HG03064 (cell line): ENCODE results near the gene RHD.
A peak's percentile ranks its signal among the peaks of the same experiment; 100 is the strongest.
"Not testable (repeated sequence)": the region's sequence is repeated elsewhere in the genome, so short reads cannot be mapped to it uniquely, and the experiment has no call there.

ENCODE experiments used
- ATAC-seq: cut with Tn5 transposase; IDR thresholded peaks from one replicate; pipeline ENCODE4 v1.9.1; 2021; ENCODE audit warnings: low read depth; ENCODE audit not compliant: unreplicated experiment

RHD gene

DNA sequence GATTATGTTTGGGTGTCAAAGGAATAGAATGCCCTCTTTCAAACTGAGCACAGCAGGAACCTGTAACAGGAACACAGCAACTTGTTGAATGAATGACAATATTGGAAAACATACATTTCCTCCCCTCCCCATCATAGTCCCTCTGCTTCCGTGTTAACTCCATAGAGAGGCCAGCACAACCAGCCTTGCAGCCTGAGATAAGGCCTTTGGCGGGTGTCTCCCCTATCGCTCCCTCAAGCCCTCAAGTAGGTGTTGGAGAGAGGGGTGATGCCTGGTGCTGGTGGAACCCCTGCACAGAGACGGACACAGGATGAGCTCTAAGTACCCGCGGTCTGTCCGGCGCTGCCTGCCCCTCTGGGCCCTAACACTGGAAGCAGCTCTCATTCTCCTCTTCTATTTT lies at the start of gene RHD:
TSS of gene RHD (plus strand) at position 272 of the 400 bp plus-strand sequence. CDS start at position 311, 39 bp downstream.
- not testable (repeated sequence) for ATAC-seq

DNA sequence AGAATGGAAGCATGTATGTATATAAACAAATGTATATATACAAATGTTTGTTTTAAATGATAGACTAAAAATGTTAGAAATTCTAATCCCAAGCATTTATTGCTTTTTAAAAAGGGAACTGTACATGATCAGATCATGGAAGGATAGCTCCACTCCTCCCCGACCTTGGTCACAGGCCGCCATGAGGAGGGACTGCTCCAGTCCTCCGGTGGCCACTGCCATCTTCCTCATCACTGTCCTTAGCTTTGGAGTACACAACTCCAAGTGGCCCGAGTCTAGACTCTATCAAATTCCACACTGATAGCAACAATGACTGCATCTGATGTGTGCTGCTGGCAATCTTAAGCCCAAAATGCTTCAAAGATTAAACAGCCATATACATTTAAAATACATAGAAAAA lies 49.7 kb upstream of the RHD start:
- no peak for ATAC-seq

DNA sequence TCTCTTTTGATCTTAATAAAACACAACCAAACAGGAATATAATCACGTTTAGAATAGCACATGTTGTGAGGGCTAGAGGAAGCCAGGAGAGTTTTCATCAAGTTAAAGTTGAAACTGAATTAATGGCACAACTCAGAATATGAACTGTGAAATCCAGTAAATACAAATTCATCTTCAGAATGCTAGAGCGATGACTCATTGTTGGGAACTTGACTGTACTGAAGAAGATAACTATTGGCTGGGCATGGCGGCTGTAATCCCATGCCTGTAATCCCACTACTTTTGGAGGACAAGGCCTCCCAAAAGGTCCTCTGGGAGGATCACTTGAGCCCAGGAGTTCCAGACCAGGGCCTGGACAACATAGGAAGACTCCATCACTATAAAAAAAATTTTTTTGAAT lies 48.8 kb upstream of the RHD start:
- no peak for ATAC-seq

DNA sequence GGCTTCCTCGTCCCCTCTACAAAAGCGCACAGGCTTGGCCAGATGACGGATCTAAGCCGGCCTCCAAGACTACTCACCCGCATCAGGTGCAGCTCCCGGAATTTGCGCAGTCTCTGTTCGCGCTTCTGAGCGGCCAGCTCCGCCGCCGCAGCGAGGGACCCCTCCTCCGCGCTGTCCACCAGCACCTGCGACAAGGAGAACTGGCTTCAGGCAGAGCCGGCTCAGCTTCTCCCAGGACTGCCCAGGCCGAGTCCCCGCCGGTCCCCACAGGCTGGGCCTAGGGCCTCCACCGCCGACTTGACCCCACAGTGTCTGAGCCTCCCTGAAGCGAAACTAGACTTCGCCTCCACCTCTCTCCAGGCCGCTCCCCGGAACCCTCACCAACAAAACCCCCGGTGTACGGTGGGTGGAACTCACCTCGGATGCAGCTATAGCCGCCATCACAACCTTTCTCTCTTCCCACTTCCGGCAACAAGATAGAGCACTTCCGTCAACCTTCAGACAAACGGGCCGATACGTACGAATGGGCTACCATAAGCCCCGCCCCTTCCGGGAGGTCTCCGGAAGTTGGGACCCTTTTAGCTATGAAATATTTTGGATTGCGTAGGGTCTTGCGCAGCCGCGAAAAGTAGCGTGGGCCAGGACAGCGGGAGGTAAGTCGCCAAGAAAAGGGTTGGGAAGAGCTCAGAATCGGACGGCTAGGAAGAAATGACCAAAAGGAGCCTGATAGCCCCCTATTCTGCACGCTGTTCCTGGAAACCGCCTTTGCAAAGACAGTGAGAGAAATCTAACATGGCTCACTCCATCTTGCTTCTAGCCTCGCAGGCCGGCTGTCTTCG lies 40.1 kb upstream of the RHD start, which contains the start of gene SYF2:
TSS of gene SYF2 (minus strand) at position 476 of the 839 bp plus-strand sequence. CDS start at position 441, 35 bp downstream.
- ATAC-seq: no peak

DNA sequence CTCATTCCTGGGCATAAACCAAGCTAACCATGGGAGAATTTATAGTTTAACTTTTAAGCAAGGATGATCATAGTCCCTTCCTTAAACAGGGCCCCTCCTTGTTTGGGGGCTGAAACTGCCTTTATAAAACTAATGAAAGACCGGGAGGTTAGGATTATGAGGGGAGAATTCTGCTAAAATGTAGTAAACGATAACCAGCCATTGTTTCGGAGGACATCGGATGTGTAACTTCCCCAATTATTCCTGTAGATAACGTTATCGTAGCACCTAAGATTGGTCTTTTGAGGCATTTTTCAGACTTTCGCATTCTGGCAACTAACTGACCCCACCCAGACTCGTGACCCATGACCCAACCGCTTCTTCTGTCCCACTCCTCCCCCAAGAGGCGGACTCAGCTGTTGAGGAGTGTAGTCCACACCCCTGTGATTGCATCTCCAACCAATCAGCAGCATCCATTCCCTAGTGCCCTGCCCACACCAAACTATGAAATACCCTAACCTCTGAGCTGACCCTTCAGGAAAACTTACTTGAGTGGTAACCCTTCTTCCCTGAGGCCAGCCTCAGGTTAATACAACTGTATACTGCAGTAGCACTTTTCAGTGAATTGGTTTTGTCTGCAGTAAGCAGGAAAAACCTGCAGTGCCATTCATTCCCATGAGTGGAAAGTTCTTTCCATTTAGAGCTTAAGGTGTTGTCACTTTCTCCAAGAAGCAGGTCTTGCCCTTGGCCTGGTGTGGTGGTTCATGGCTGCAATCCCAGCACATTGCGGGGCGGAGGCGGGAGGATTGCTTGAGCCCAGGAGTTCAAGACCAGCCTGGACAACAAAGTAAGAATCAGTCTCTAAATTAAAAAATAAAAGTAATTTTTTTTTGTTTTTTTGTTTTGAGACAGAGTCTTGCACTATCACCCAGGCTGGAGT lies 39.2 kb upstream of the RHD start:
- no peak for ATAC-seq

DNA sequence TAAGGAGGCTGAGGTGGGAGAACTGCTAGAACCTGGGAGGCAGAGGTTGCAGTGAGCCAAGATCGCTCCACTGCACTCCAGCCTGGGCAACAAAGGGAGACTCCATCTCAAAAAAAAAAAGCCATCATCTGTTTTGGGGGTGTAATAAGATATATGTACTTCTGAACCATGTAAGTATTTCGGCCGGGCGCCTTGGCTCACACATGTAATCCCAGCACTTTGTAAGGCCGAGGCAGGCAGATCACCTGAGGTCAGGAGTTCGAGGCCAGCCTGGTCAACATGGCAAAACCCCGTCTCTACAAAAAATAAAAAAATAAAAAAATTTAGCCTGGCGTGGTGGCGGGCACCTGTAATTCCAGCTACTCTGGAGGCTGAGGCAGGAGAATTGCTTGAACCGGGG lies 36.9 kb upstream of the RHD start:
- ATAC-seq: not testable (repeated sequence)

DNA sequence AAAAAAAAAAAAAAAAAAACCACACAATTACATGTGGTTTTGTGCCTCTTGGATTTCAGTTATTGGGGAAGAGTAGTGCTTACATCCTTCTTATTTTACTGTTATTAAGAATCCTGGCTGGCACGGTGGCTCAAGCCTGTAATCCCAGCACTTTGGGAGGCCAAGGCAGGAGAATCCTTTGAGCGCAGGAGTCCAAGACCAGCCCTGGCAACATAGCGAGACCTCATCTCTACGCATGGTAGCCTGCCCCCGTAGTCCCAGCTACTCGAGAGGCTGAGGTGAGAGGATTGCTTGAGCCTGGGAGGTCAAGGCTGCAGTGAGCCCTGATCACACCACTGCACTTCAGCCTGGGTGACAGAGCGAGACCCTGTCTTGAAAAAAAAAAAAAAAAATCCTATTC lies 36.0 kb upstream of the RHD start:
- not testable (repeated sequence) for ATAC-seq

DNA sequence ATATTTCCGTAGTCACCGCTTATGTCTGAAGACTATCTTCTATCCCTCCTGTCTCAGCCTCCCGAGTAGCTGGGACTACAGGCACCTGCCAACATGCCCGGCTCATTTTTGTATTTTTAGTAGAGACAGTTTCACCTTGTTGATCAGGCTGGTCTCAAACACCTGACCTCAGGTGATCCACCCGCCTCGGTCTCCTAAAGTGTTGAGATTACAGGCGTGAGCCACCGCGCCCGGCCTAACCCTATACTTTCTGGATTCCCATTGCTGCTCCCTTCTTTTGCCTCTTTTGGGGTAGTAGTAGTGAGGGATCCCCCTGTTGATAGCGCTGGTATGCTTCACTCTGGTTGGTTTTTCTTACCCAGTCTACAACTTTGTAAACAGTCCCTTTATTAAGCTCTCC lies 34.3 kb upstream of the RHD start:
- no peak for ATAC-seq

DNA sequence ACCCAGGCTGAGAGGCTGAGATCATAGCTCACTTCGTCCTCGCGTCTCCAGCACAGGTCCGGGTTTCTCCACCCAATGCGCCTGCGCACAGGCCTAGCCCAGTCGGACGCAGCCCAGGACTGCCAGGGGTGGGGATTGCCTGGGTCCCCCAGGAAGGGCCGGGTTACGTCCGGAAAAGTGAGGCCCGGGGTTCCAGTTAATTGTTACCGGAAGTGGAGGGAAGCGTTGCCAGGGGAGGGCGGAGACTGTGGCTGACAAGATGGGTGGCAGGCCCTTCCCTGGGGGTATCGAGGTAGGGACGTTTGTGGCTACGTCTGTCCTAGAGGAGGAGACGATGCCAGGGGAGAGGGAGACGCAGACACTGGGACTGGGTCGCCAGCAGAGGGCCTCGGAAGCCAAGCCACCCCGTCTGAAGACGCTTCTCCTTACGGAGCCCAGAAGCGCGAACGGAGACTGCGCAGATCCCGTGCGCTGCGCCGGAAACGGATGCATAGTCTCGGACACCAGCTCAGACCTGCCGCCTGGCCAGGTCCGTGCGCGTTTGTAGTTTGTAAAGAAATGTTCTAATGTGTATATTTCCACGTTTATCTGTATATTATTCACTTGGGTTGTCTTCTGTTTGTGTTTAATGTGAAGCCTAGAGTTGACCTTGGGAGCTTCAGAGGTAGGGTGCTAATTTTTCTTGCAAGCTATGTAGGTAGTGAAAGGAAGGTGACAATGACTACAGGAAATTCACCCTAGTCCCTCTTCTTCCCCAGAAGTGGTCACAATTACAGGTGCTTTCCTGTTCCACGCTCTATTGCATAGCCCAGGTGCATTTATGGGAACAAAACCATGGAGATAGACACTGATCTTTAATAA lies 32.4 kb upstream of the RHD start:
- peak; percentile 66 for ATAC-seq

DNA sequence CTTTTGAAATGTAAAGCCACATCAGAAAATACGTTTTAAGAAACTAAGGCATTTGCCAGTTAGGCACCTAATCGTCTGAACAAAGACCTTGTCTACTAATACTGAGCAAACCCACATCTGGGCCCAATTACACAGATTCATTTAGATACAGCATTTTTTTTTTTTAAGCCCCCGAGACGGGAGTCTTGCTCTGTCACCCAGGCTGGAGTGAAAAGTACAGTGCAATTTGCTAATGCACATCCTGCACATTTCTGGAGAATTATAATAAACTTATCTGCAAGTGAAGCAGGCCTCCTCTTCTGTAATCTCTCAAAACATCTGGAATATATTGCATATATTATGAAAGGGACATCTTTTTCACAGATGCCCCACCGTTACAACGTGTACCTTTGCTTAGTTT lies 28.4 kb upstream of the RHD start:
- no peak for ATAC-seq

DNA sequence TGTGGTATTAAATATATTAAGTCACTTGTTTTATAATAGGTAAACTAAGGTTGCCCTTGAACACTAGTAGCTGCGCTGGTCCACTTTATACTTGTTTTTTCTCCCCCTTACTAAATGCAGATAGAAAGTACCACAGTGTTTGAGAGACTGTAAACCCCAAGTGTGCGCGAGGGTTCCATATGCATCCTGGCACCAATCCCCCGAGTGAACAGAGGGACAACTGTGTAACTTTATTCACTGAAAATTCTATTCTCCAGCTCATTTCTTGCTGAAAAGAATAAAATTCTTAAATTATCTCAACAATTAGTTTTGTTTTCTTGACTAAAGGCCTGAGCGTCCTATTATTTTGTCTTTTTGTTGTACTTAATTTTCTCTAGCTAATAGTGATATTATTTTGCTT lies 26.9 kb upstream of the RHD start:
- ATAC-seq: no peak

DNA sequence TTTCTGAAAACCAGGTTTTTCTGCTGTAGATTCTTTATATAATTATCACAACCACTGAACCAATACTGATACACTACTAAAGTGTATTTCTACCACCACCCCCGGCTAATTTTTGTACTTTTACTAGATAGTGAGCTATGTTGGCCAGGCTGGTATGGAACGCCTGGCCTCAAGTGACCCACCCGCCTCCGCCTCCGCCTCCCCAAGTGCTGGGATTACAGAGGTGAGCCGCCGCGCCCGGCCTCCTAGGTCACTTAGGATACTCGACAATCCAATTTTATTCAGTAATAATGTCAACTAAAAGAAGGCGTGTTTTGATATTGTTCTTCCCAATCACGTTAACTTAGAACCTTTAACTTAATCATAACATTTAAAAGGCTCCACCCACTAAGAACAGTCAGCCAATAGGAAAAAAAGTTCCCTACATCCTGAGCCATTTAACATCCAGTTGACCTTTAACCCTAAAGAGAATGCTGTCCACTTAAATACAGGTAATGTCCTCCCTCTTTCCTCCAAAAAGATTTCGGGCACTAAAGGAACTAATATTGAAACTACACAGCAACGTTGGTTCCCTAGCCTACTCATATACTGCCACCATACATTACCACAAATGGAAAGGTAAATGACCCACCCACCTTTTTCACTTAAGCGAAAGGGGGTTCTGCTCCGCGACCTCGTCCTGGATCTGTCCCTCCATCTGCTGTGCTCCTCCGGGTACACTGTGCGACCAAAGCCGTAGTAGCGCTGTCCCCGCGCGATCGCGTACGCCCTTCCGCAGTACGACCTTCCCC lies 26.3 kb upstream of the RHD start:
- no peak for ATAC-seq

DNA sequence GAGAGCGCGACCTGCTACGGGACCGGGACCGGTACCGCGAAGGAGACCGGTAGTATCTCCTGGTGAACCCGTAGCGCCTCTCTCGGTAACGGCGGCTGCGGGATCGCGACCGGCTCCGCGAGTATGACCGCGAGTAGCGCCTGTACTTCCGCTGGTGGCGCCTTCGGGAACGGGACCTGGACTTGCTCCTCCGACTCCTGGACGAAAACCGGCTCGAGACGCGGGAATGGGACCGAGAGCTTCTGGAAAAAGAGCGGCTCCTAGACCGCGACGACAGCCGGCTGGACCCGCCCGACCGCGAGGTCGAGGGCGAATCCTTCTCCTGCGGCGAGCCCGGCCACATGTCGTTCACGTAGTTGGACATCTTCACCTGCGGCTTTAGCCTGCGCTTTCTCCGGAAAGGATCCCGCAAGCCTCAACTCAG lies 25.7 kb upstream of the RHD start:
- ATAC-seq: peak; percentile 13

DNA sequence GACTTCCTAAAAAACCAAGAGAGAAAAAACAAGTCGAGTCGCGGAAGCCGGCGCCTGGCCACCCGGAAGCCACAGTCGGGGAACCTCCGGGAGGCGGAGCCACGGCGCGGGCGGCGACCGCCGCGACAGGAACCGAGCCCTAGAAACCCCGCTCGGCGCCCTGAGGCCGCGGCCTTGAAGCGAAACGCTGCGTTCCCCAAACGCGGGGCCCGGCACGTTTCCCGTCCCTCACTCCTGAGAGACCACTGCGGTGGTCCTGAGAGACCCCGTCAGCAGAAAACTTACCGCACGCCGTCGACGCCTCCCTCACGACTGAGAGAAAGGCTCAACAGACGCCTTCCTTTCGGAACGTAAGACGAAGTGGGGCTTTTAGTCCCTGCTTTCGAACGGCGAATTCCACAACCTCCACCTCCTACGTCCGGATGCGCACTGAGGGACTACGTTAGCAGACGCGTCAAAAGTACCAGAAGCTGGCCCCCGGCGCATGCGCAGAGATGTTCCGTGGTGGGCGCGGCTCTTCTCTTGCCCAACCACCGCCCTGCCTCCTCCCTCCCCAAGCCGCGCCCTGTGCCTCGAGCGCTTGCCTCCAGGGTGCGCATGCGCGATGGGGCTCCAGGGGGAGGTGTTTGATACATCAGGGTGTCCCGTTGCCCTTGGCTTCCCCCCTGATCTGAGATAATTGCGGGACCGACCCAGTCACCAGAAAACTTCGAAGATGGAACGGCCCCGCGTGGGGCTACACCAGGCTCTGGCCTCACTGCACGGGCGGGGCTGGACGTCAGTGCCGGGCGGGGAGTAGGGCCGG lies 25.1 kb upstream of the RHD start, which contains the start of gene RSRP1:
TSS of gene RSRP1 (minus strand) at position 431 of the 805 bp plus-strand sequence. CDS start 491 bp downstream, outside the sequence.
- peak; percentile 77 for ATAC-seq

DNA sequence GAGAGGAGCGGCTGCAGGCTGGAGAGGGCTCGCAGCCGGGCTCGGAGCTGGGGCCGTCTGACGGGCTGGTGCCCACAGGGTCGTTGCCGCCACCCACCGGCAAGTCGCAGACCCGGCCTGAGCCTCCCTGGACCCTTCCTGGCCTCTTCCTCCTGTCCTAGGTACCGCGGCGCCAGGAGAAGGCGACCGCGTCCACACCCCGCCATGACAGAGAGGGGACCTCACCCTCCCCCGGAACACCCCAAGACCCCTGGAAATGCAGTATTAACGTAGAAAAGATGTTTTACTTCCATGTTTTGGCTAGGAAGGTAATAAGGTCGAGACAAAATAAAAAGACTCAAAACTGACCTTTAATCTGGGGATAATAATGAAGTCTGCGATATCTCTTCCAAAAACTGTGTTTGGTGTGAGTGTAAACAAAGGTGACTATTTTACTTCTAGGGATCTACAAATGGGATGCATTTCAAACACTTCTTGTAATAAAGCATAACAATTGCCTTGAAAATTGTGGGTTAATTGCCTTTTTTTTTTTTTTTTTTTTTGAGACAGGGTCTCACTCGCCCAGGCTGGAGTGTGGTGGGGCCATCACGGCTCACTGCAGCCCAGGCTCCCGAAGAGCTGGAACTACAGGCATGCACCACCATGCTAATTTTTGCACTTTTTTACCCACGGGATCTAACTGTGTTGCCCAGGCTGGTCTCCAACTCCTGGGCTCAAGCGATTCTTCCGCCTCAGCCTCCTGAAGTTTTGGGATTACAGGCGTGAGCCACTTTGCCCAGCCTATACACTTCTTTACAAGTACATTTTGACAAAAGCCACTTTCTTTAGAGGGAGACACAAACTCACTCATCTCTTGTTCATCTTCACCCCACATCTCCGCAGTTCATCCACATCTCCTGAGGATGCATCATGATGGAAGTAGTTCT lies 24.2 kb upstream of the RHD start:
- ATAC-seq: peak; percentile 23

DNA sequence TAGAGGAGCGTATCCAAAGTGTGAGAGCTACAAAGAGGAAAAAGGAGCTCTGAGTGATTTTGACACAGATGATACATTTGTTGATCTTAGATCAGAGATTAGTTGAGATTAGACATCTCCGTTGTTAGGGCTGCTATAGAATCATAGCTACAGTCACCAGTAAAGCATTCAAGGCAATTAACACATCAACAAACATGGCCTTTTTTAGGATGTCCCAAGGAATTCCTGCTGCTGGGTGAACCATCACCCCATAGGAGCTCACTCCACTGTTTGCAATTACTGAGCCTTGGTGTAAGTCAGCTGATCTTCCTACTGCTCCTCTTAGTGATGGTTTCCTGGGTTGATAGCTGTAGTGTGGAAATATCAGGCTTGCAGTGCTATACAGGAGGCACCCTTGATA lies 18.4 kb upstream of the RHD start:
- ATAC-seq: no peak

DNA sequence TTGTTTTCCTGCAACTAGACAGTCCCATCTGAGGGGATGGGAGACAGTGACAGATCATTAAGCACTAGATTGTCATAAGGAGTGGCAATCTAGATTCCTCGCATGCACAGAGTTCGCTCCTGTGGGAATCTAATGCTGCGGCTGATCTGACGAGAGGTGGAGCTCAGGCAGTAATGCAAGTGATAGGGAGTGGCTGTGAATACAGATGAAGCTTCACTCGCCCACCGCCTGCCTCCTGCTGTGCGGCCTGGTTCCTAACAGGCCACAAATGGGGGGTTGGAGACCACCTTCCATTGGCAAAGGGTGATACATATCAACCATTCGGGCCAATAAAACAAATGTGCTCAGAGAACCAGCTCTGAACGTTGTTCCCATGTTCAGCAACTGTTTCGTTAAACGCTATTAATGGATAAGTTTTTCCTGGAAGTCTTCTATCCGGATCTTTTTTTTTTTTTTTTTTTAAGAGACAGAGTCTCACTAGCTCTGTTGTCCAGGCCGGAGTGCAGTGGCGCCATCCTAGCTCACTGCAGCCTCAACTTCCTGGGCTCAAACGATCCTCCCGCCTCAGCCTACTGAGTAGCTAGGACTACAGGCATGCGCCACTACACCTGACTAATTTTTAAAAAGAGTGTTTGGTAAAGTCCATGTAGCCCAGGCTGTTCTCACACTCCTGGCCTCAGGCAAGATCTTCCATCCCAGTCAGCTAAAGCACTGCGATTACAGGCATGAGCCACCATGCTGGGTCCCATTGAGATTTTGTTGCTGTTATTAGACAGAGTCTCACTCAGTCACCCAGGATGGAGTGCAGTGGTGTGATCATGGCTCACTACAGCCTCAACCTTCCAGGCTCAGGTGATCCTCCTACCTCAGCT lies 16.4 kb upstream of the RHD start:
- no peak for ATAC-seq
